Measurements from ENCODE around the gene HSD11B2. TPM values are rescaled to one million over a fixed set of nuclear protein-coding genes. Genes with fewer than 3 reads are reported as not detected.

HSD11B2 gene
- total RNA-seq, 1 donor from 2014 or later, result not detected

- no peak for DNase-seq
These were observed 20.9 kb downstream of the HSD11B2 start for GRCh38 chr16:67451704-67452435.

- no peak for DNase-seq
These were observed 23.2 kb downstream of the HSD11B2 start for GRCh38 chr16:67454104-67454503.

- no peak for DNase-seq
These were observed 23.9 kb downstream of the HSD11B2 start for GRCh38 chr16:67454852-67455251.

- peak; percentile 31 for DNase-seq
These were observed 25.6 kb downstream of the HSD11B2 start for GRCh38 chr16:67456391-67457081.

GRCh38 chr16:67457611-67458010, 26.7 kb downstream of the HSD11B2 start:
- DNase-seq, result no peak

GRCh38 chr16:67458121-67458641, 27.3 kb downstream of the HSD11B2 start:
- DNase-seq, result no peak

- peak; percentile 60 for DNase-seq
These were observed 28.3 kb downstream of the HSD11B2 start for GRCh38 chr16:67459066-67459860.

GRCh38 chr16:67459861-67460150, 28.9 kb downstream of the HSD11B2 start:
- no peak for DNase-seq

- DNase-seq, result no peak
These were observed 29.2 kb downstream of the HSD11B2 start for GRCh38 chr16:67460168-67460567.

- no peak for DNase-seq
These were observed 30.0 kb downstream of the HSD11B2 start for GRCh38 chr16:67460961-67461360.

- DNase-seq, result no peak
These were observed 30.8 kb downstream of the HSD11B2 start for GRCh38 chr16:67461600-67462278.

- DNase-seq, result no peak
These were observed 31.3 kb downstream of the HSD11B2 start for GRCh38 chr16:67462279-67462655.

- DNase-seq, result no peak
These were observed 32.1 kb downstream of the HSD11B2 start for GRCh38 chr16:67463059-67463458.

- no peak for DNase-seq
These were observed 32.8 kb downstream of the HSD11B2 start for GRCh38 chr16:67463691-67464090.

- DNase-seq, result no peak
These were observed 33.6 kb downstream of the HSD11B2 start for GRCh38 chr16:67464565-67464964.

GRCh38 chr16:67466581-67466980, 35.7 kb downstream of the HSD11B2 start:
- peak; percentile 18 for DNase-seq

GRCh38 chr16:67468731-67469130, 37.8 kb downstream of the HSD11B2 start:
- no peak for DNase-seq

- DNase-seq, result peak; percentile 29
These were observed 39.4 kb downstream of the HSD11B2 start for GRCh38 chr16:67470359-67470758.

- DNase-seq, result no peak
These were observed 41.0 kb downstream of the HSD11B2 start for GRCh38 chr16:67471758-67472384.

GRCh38 chr16:67474551-67475455, 43.9 kb downstream of the HSD11B2 start:
- no peak for DNase-seq

- DNase-seq, result no peak
These were observed 47.1 kb downstream of the HSD11B2 start for GRCh38 chr16:67477960-67478554.

All from dermis blood vessel endothelial cell (primary cell).